SIG-M5 (cell line): ENCODE results near the gene RELA.
A peak's percentile ranks its signal among the peaks of the same experiment; 100 is the strongest.
"Not testable (repeated sequence)": the region's sequence is repeated elsewhere in the genome, so short reads cannot be mapped to it uniquely, and the experiment has no call there.

Experiments used
- DNase-seq: peaks from one replicate; lab custom pipeline; 2025; lab: John Stamatoyannopoulos, UW

The RELA gene

GRCh38 chr11:65662799-65663638 lies at the start of gene RELA:
Gene RELA, minus strand, starts transcription at chr11:65662916. Its CDS starts 84 bp downstream, at chr11:65662832.
- DNase-seq, result peak; percentile 20

- peak; percentile 90 for DNase-seq
Observed at GRCh38 chr11:65711785-65712632, 49.3 kb upstream of the RELA start, which contains the start of gene KAT5. Gene KAT5, plus strand, starts transcription at chr11:65712252. Its CDS starts 16 bp downstream, at chr11:65712268.

GRCh38 chr11:65710421-65710820 lies 47.7 kb upstream of the RELA start:
- DNase-seq, result no peak

GRCh38 chr11:65709661-65710060 lies 46.9 kb upstream of the RELA start:
- no peak for DNase-seq

GRCh38 chr11:65708451-65708850 lies 45.7 kb upstream of the RELA start:
- DNase-seq, result no peak

- DNase-seq, result not testable (repeated sequence)
Observed at GRCh38 chr11:65707002-65707401, 44.3 kb upstream of the RELA start.

- DNase-seq, result not testable (repeated sequence)
Observed at GRCh38 chr11:65706303-65706763, 43.6 kb upstream of the RELA start.

- no peak for DNase-seq
Observed at GRCh38 chr11:65703846-65704245, 41.1 kb upstream of the RELA start.

- DNase-seq, result no peak
Observed at GRCh38 chr11:65701686-65702085, 39.0 kb upstream of the RELA start.

- no peak for DNase-seq
Observed at GRCh38 chr11:65700399-65700798, 37.7 kb upstream of the RELA start.

GRCh38 chr11:65699306-65699705 lies 36.6 kb upstream of the RELA start:
- no peak for DNase-seq

GRCh38 chr11:65698205-65698604 lies 35.5 kb upstream of the RELA start:
- no peak for DNase-seq

GRCh38 chr11:65696802-65697552 lies 34.3 kb upstream of the RELA start:
- DNase-seq, result no peak

- DNase-seq, result no peak
Observed at GRCh38 chr11:65695459-65696241, 32.9 kb upstream of the RELA start.

- no peak for DNase-seq
Observed at GRCh38 chr11:65692367-65692766, 29.7 kb upstream of the RELA start.

- DNase-seq, result not testable (repeated sequence)
Observed at GRCh38 chr11:65691847-65692246, 29.1 kb upstream of the RELA start.

- no peak for DNase-seq
Observed at GRCh38 chr11:65685981-65686380, 23.3 kb upstream of the RELA start.

- DNase-seq, result not testable (repeated sequence)
Observed at GRCh38 chr11:65683480-65683879, 20.8 kb upstream of the RELA start.

- DNase-seq, result no peak
Observed at GRCh38 chr11:65680192-65680743, 17.6 kb upstream of the RELA start.

- DNase-seq, result no peak
Observed at GRCh38 chr11:65672982-65673381, 10.3 kb upstream of the RELA start.
